ENCODE results near the gene LRRC26.

DNA sequence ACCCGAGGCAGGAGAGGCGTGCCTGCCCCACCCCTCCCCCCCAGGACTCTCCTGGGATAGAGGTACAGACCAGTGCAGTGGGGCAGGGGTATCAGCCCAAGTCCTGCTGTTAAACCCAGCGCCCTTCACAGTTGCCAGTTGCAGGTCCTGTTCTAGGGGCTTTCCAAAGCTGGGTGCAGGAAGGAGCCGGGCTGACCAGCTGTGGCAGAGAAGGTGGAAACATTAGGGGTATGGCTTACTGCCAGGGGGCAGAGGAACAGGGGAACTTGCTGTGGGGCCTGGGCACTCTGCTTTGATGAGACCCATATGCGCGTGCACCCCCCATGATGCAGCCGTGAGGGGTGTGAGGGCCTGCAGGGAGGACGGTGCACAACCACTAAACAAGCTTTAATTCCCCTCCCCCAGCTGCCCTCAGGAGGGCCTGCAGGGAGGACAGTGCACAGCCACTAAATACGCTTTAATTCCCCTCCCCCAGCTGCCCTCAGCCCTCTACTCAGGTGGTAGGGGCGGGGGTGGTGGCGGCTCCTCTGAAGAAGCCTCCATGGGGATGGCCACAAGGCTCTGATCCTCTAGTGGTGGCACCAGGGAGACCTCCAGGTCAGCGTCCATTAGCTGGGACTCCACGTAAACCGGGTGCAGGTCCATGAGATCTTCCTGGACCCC is 766 bp upstream of the LRRC26 start:
- TF ChIP-seq EZH2 (IDR thresholded peaks at IDR 0.05): no peak
- no peak for TF ChIP-seq POLR2AphosphoS5 (IDR thresholded peaks at IDR 0.05; ENCODE audit: borderline replicate concordance, low read depth, low read length)

All from SK-N-MC (cell line).